ENCODE data around the gene BRME1.

BRME1 gene

GRCh38 chr19:13930402-13930801 lies 24.5 kb upstream of the BRME1 start:
- Histone ChIP-seq H3K4me1 (ENCODE audit: control insufficient read depth in 1 of 2, insufficient read depth in 1 of 2, low read depth in 1 of 2, low read length in 1 of 2) (no peaks in the 10 kb centered on the region), H3K36me3 (peaks cover 41% of the 10 kb centered on the region), H3K27ac (no peak overlapping the region), H3K9me3 (no peaks in the 10 kb centered on the region), H3K27me3 (peaks cover 16% of the 10 kb centered on the region), H3K4me3 (ENCODE audit: low read depth in 1 of 2, low read length in 1 of 2) (no peak overlapping the region)
- TF ChIP-seq CTCF (IDR thresholded peaks at IDR 0.05) = no peak

- Histone ChIP-seq H3K4me3 (ENCODE audit: low read depth in 1 of 2, low read length in 1 of 2) (no peak overlapping the region), H3K4me1 (ENCODE audit: control insufficient read depth in 1 of 2, insufficient read depth in 1 of 2, low read depth in 1 of 2, low read length in 1 of 2) (no peaks in the 10 kb centered on the region), H3K27ac (no peak overlapping the region), H3K27me3 (peaks cover 15% of the 10 kb centered on the region), H3K9me3 (no peaks in the 10 kb centered on the region), H3K36me3 (peaks cover 46% of the 10 kb centered on the region)
- TF ChIP-seq CTCF (IDR thresholded peaks at IDR 0.05) = no peak
Observed at GRCh38 chr19:13929956-13930355, 24.0 kb upstream of the BRME1 start.

GRCh38 chr19:13929340-13929739 lies 23.4 kb upstream of the BRME1 start:
- no peak for TF ChIP-seq CTCF (IDR thresholded peaks at IDR 0.05)
- no peaks in the 10 kb centered on the region for H3K9me3 ChIP-seq
- peaks cover 46% of the 10 kb centered on the region for H3K36me3 ChIP-seq
- peaks cover 8% of the 10 kb centered on the region for H3K27me3 ChIP-seq
- no peak overlapping the region for H3K27ac ChIP-seq
- H3K4me3 ChIP-seq (ENCODE audit: low read depth in 1 of 2, low read length in 1 of 2) = no peak overlapping the region
- no peaks in the 10 kb centered on the region for H3K4me1 ChIP-seq (ENCODE audit: control insufficient read depth in 1 of 2, insufficient read depth in 1 of 2, low read depth in 1 of 2, low read length in 1 of 2)

- no peak for TF ChIP-seq CTCF (IDR thresholded peaks at IDR 0.05)
- Histone ChIP-seq H3K27me3 (no peaks in the 10 kb centered on the region), H3K4me3 (ENCODE audit: low read depth in 1 of 2, low read length in 1 of 2) (no peak overlapping the region), H3K4me1 (ENCODE audit: control insufficient read depth in 1 of 2, insufficient read depth in 1 of 2, low read depth in 1 of 2, low read length in 1 of 2) (no peaks in the 10 kb centered on the region), H3K27ac (no peak overlapping the region), H3K36me3 (peaks cover 66% of the 10 kb centered on the region), H3K9me3 (no peaks in the 10 kb centered on the region)
Observed at GRCh38 chr19:13926715-13927114, 20.8 kb upstream of the BRME1 start.

- H3K4me3 ChIP-seq (ENCODE audit: low read depth in 1 of 2, low read length in 1 of 2) = no peak overlapping the region
- no peaks in the 10 kb centered on the region for H3K27me3 ChIP-seq
- H3K36me3 ChIP-seq = peaks cover 66% of the 10 kb centered on the region
- H3K27ac ChIP-seq = no peak overlapping the region
- no peaks in the 10 kb centered on the region for H3K9me3 ChIP-seq
- H3K4me1 ChIP-seq (ENCODE audit: control insufficient read depth in 1 of 2, insufficient read depth in 1 of 2, low read depth in 1 of 2, low read length in 1 of 2) = no peaks in the 10 kb centered on the region
- TF ChIP-seq CTCF (IDR thresholded peaks at IDR 0.05) = no peak
Observed at GRCh38 chr19:13926010-13926409, 20.1 kb upstream of the BRME1 start.

Data from neutrophil (primary cell).